ENCODE data around the gene RSPH10B.
"Not testable (repeated sequence)": the region's sequence is repeated elsewhere in the genome, so short reads cannot be mapped to it uniquely, and the experiment has no call there.

Gene RSPH10B

DNA sequence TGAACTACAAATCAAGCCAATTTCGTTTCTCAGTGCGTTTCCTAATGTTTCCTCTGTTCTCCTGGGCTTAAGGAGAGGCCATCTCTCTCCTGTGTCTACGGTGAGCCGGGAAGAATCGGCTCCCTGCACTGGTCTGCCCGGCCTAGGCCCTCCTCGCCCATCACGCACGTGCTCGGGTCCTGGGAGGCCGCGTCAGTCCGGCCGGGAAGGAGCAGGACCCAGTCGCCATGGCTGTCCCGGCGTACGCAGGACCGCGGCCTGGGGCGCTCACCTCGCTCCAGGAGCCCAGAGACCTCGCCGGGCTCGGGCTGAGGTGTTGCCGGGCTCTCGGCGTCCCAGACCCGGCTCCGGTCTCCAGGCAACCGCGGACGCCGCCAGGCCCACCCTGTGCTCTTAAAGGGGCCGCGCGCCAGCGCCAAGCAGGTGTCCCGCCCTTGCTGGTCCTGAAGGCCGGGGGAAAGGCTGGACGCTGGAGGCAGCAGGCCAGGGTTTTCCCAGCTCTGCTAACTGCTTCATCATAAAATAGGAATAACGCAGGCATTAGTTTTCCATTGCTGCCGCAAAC, at the start of gene RSPH10B:
TSS of gene RSPH10B (minus strand) at position 343 of the 565 bp plus-strand sequence. CDS start 3,573 bp downstream, outside the sequence.
- not testable (repeated sequence) for DNase-seq

DNA sequence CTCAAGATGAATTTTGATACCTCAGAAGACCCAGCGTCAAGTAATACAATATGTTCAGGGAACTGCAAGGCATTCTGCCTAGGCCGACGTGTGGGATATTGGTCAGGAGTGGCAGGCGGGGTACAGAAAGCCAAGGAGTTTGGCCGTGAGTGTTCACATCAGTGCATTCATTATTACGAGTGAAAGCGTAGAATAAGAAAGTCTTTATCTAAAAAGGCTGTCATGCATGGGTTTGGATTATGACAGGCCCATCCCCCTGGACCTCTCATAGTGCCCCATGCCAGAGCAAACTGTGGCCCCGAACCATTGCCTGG, 46.1 kb upstream of the RSPH10B start:
- no peak for DNase-seq

DNA sequence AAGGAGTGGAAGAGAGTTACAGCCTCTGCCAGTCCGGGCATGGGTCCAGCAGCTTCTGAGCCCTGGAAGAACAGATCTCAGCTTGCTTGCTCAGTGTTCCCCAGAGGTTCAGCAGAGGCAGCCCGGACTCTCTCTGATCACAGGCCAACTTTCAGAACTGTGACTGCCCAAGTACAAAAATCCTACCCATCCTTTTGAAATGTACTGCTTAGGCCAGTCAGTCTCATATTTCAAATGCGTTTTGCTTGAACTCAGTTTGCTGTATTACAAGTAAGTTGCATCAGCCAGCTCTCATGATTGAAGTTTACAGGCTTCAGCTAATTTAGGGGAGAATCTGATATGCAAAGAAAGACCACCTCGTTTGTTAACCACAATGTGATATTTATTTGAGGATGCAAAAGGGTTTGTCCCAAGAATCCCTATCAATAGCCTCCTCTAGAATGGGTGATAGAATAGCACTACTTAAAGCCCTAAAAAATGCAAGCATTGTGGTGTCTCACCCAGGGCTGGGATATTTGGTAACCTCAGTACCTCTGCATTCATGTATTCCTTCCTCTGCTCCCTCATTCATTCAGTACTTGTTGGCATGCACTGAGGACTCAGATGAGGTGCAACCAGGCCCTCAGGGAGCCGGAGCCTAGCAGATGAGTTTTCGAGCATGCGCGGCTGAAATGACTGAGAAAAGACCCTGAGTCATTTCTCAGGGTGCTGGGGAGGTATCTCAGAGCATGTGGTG, 45.6 kb upstream of the RSPH10B start:
- DNase-seq, result peak in 23 of 58 donors; percentile 5 to 49 (median 12)

DNA sequence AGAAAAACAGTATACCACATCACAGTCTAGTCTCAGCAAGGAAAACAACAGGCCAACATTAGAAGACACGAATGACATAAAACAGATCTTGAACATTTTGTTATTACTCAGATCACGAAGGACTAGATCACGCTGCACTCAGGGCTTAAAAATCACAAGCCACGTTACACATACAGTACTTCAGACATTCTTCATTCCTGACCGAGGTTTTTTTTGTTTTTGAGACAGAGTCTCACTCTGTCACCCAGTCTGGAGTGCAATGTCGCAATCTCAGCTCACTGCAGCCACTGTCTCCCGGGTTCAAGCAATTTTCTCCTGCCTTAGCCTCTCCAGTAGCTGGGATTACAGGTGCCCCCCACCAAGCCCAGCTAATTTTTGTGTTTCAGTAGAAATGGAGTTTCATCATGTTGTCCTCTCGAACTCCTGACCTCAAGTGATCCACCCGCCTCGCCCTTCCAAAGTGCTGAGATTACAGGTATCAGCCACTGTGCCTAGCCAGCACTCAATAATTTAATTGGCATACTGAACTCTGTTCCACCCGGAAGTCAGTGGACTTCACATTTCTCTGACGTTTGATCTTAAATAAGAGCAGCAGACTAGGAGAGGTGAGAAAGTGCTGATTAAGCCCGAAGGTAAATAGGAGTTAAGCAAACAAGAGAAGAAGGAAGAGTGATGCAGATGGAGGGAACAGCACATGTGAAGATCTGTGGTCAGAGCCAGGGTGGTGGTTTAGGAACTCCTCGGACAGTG, 42.0 kb upstream of the RSPH10B start:
- DNase-seq, result no peak

DNA sequence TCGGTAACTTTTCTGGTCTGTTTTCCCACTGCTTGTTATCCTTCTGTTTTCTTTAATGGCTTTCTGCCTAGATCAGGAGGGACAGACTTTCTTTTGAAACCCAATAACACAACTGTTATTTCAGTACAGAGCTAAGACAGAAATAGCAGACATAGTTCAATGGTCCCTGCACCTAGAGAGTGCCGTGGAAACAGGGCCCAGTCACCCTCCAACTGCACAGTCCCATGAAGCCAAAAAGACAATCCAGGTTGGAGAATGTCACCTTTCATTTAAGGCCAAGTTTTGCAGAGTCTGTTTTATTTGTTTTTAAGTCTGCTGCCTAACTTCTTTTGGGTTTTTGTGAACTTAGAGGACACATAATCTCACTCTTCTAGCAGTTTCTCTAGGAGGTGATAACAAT, 41.1 kb upstream of the RSPH10B start:
- DNase-seq, result no peak

DNA sequence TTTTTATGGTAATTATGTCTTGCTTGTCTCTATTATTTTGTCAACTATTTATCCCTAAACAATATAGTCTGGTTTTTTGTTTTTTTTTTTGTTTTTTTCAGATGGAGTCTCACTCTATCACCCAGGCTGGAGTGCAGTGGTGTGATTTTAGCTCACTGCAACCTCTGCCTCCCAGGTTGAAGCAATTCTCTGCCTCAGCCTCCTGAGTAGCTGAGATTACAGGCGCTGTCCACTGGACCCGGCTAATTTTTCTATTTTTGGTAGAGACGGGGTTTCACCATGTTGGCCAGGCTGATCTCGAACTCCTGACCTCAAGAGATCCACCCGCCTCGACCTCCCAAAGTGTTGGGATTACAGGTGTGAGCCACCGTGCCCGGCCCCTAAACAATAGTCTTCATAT, 39.9 kb upstream of the RSPH10B start:
- DNase-seq, result not testable (repeated sequence)

DNA sequence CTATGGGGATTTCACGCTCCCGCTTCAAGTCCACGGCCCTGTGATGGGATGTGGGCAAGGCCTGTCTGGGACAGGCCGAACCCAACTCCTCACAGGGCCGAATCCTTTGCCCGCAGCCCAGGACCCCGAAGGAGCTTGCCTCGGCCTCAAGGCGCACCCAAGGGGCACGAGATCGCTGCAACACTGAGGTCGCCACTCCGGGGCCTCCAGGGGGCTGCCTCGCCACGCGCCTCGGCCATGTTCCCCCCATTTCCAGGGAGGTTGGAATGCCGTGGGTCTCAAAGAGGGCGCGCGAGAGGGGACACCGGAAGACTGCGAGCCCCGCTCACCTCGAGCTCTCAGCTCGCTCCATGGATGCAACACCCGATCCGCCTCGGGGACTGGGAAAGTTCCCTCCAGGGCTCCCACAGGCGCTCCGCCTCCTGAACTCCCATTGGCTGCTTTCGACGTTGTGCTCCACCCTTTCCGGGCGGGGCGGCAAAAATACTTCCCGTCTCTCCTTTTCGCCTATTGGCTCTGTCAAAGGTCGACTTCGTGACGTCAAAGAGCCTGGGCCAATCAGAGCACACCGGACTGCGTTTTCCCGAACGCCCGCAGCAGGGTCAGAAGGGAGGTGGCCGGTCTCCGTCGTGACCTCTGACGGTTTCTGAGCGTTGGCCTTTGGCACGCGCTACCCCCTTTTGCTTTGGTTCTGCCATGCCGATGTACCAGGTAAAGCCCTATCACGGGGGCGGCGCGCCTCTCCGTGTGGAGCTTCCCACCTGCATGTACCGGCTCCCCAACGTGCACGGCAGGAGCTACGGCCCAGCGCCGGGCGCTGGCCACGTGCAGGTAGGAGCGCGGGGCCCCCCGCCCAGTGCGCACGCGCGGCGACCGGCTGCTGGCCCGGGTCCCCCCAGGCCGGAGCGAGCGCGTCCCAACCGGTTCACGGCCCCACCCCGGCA, 38.5 kb upstream of the RSPH10B start, which contains the start of the genes AIMP2 and PMS2:
TSS of gene AIMP2 (plus strand) at position 605 of the 944 bp plus-strand sequence. CDS start at position 697, 92 bp downstream.
TSS of gene PMS2 (minus strand) at position 382 of the 944 bp plus-strand sequence. CDS start at position 352, 30 bp downstream.
- peak; percentile 79 to 99 (median 97) for DNase-seq

DNA sequence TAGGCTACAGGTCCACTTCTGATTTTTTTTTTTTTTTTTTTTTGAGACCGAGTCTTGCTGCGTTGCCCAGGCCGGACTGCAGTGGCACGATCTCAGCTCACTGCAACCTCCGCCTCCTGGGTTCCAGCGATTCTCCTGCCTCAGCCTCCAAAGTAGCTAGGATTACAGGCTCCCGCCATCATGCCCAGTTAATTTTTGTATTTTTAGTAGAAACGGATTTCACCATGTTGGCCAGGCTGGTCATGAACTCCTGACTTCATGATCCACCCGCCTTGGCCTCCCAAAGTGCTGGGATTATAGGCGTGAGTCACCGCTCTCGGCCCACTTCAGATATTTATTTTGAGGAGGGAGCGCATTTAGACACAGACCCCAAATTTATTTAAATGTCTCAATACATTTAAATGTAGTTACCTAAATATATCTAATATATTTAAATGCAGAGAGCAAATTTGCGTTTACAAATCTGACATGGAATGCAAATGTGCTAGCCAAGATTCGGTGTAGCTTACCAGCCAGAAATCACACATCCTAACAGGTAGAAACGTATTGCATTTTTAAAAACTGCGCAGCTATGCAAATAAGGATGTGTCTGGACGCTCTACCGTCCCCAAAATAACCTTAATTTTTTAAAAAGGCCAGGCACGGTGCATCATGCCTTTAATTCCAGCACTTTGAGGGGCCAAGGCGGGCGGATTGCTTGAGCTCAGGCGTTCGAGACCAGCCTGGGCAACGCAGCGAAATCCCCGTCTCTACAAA, 37.5 kb upstream of the RSPH10B start:
- DNase-seq, result not testable (repeated sequence)

DNA sequence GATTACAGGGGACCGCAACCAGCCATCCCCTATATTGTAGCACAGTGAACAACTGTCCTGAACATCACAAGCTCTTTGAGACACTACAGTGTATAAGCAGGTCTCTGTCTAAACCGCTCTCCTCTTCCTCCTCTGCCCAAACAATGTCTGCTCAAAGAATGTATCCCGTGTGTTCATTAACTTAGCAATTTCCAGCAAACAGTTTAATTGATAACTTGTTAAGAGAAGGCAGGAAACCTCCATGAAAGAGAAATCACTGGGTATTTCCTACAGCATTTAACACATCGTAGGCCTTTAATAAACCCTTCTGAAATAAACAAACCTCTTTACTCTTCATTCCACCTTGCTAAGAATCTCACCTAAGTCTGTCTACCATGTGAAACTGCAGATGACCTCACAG, 36.9 kb upstream of the RSPH10B start:
- no peak for DNase-seq

DNA sequence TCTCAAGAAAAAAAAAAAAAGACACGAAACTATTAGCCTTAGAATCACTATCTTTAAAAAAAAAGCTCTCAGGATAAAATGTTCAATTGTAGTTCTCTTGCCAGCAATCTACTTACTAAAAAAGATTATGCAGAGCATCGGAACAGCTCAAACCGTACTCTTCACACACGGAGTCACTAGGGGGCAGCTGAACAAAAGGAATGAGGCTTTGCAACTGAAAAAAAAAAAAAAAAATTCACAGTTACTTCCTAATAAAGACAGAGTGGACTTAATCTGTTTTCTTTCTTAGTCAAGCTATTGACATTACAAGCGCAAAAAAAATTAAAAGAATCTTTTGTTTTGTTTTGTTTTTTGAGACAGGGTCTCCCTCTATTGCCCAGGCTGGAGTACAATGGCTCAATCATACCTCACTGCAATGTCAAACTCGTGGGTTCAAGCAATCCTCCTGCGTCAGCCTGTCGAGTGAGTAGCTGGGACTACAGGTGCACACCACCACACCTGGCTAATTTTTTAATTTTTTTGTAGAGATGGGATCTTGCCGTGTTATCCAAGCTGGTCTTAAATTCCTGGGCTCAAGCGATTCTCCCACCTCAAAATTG, 26.8 kb upstream of the RSPH10B start:
- peak in 13 of 58 donors; percentile 3 to 45 (median 12) for DNase-seq

DNA sequence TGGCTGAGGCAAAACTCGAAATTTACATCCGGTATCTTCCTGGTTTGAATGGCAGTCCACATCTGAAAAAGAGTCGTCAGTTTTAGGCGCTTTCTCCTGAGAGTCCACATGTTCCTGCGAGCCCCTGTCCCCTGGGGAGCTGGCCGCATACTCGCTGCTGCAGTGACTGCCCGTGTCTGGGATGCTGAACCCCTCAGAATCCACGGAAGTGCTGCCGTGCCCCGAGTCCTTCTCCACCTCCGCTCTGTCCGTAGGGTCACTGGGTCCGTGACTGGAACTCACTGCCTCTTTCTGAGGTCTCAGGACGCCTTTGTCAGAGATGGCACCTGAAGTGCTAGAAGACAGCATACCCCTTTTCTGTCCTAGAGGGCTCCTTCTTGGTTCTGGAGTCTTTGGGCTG, 16.6 kb upstream of the RSPH10B start:
- not testable (repeated sequence) for DNase-seq

DNA sequence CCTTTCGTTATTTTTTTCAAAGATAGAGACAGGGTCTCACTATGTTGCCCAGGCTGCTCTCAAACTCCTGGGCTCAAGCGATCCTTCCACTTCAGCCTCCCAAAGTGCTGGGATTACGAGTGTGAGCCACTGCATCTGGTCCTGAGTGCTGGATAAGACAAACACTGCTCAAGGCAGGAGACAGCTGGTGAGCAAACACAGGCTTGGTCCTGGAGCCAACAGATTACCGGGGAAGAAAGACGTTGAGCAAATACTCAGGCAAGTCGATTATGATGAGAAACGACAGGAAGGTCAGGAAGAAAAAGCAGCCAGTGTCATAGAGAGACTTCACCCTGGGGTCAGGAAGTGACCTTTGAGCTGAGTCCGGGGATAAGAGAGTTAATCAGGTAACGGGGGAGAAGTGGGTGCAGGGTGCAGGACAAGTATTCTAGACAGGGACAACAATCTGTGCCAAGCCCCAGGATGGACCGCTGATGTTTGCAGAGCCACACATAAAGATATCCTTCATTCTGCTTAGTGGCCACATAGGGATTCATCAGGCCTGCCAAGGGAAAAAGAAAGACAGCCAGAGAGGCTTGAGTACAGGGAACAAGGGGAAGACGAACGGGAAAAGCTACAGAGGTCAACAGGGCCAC, 9.3 kb upstream of the RSPH10B start:
- not testable (repeated sequence) for DNase-seq

DNA sequence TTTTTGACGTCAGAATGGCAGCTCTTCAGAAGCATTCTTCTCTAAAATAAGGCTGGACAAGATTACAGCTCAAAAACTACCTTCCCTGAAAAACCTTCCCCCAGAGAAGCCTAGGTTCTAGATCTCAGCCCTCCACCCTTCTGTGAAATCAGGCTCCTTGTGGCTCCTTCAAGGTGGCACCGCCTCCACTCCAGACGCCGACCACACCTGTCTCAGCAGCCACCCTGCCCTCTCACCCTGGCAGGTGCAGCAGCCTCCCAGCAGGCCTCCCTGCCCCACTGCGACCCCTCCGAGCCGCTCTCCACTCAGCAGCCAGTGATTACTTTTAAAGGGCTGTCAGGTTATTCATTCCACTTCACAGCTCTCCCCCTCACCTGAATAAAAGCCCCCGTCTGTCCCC, 3.1 kb upstream of the RSPH10B start:
- DNase-seq, result not testable (repeated sequence)

DNA sequence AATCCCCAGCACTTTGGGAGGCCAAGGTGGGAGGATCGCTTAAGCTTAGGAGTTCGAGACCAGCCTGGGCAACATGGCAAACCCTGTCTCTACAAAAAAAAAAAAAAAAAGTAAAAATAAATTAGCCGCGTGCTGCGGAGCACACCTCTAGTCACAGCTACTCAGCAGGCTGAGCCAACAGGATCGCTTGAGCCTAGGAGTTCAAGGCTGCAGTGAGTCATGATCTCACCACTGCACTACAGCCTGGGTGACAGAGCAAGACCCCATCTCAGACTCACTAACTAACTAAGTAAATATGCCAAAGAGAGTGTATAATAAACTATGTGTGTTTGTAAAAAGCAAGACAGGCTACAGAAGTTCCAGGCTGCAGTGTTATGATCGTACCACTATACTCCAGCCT, 6.7 kb downstream of the RSPH10B start:
- DNase-seq, result not testable (repeated sequence)

DNA sequence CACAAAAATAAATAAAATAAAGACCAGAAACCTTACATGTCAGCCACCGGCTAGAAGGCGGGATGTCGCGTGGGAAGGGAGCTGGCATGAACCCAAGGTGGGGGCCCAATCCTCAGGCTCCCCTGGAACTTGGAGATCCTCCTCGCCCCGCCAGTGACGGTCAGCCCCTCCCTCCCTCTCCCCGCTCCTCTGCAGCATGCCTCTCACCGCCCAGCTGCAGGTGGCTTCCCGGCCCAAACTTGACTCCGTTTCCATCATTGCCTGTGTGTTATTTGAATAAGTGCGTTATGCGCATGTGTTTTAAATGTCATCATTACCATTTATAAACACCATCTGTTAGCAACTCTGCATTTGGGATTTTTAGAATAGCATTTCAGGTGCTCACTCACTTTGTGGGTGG, 7.3 kb downstream of the RSPH10B start:
- DNase-seq, result not testable (repeated sequence)

DNA sequence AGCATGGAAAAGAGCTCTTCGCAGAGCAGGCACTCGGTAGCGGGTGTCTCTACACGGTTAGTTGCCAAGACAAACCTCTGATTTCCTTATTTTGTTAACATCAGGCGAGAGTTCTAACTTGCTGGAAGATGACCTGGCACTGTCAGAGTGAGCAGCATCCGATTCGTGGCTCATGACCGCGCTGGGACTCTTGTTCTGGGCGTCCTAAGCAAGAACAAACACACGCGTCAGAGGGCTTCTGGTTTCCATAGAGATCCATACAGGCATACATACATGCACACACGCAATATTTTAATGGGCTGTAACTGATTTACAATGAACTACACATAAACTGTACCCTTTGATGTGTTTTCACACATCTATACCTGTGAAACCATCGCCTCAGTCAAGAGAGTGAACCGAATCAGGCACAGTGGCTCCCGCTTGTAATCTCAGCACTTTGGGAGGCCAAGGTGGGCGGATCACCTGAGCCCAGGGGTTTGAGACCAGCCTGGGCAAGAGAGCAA, 35.5 kb downstream of the RSPH10B start:
- DNase-seq, result not testable (repeated sequence)

DNA sequence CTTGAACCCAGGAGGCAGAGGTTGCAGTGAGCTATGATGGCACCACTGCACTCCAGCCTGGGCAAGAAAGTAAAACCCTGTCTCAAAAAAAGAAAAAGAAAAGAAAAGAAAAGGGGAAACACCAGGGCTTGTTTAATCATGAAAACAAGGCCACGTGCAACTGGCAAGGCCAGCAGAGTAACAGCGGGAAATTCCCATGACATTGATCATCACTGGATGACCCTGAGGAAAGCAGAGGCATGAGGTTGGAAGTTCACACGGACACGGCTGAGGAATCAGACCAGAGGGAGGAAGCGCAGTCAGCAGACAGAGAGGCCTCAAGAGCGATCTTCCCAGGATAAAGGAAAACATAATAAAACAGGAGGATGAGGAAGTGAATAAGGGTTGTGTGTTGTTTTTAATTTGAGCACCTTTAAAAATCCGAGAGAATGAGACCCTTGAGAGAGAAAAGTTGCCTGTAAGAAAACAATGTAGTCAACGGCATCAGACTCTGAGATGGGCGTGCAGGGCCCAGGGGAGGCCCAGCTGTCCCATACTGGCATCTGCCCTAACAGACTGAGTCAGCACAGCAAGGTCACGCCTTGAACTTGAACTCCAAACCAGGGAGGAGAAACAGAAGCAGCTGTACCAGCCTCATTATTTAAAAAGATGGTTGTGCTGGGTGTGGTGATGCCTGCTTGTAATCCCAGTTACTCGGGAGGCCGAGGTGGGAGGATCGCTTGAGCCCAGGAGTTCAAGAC, 38.4 kb downstream of the RSPH10B start:
- DNase-seq, result not testable (repeated sequence)

DNA sequence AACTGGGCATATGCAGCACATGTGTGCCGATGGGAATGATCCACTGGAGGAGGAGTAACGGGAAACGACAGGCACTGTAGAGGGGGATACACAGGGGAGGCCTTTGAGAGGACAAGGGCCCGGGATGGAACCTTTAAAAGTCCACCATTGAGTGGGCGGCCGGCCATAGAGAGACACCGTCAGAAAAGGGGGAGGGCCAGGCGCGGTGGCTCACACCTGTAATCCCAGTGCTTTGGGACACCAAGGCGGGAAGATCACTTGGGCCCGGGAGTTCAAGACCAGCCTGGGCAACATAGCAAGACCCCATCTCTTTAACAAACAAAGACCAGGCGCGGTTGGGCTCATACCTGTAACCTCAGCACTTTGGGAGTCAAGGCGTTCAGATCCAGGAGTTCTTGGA, 39.2 kb downstream of the RSPH10B start:
- DNase-seq, result not testable (repeated sequence)
